AG10803 (cell line): ENCODE data around the gene IL9R.
"Not testable (repeated sequence)": the region's sequence is repeated elsewhere in the genome, so short reads cannot be mapped to it uniquely, and the experiment has no call there.

ENCODE experiments used
- DNase-seq: peaks from one replicate; pipeline ENCODE4 v3.0.0; 2010; ENCODE audit warnings: low read depth
- H3K4me3 ChIP-seq: 2 replicates; pipeline ENCODE4 v1.5.1; 2011; ENCODE audit warnings: mild to moderate bottlenecking, low read length, control low read depth

The IL9R gene

GRCh38 chrX:156029296-156029695 lies 31.8 kb downstream of the IL9R start:
- not testable (repeated sequence) for DNase-seq

DNA sequence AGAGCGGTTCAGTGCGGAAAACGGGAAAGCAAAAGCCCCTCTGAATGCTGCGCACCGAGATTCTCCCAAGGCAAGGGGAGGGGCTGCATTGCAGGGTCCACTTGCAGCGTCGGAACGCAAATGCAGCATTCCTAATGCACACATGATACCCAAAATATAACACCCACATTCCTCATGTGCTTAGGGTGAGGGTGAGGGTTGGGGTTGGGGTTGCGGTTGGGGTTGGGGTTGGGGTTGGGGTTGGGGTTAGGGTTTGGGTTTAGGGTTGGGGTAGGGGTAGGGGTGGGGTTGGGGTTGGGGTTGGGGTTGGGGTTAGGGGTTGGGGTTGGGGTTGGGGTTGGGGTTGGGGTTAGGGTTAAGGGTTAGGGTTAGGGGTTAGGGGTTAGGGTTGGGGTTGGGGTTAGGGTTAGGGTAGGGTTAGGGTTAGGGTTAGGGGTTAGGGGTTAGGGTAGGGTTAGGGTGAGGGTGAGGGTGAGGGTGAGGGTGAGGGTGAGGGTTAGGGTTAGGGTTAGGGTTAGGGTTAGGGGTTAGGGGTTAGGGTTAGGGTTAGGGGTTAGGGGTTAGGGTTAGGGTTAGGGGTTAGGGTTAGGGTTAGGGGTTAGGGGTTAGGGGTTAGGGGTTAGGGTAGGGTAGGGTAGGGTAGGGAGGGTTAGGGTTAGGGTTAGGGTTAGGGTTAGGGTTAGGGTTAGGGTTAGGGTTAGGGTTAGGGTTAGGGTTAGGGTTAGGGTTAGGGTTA lies 32.4 kb downstream of the IL9R start:
- H3K4me3 ChIP-seq, DNase-seq: not testable (repeated sequence)

More at GRCh38 chrX:156029296-156029695, 31.8 kb downstream of the IL9R start:
- H3K4me3 ChIP-seq: not testable (repeated sequence)

GRCh38 chrX:156030474-156030873 lies 33.0 kb downstream of the IL9R start:
- not testable (repeated sequence) for H3K4me3 ChIP-seq, DNase-seq
